SK-N-SH (cell line): ENCODE data around the gene LMF1. TPM values are rescaled to one million over a fixed set of nuclear protein-coding genes. Genes with fewer than 3 reads are reported as not detected.

ENCODE experiments used
- CTCF ChIA-PET: fragments of 300-600, 350-600 bp; formaldehyde crosslinking; extraction: SDS; loops from one replicate; lab custom pipeline; 2021; lab: Yijun Ruan, JAX
- POLR2A ChIA-PET: fragments of 350-600 bp; sonication (Branson Sonifier 250); formaldehyde crosslinking; extraction: SDS; loops from one replicate; lab custom pipeline; 2020; ENCODE audit warnings: antibody characterized with exemption, inconsistent platforms; lab: Yijun Ruan, JAX
- DNase-seq: peaks from one replicate; pipeline ENCODE4 v3.0.0; 2012
- H2AFZ ChIP-seq: fragments of 200-600 bp; sonication (generic); 2 replicates; pipeline ENCODE4 v1.8.1; 2016; ENCODE audit warnings: antibody characterized with exemption, mild to moderate bottlenecking, low read depth
- H3F3A ChIP-seq: fragments of 200-600 bp; sonication (generic); replicated peaks from 2 replicates; pipeline ENCODE3; 2016; ENCODE audit warnings: antibody characterized with exemption, mild to moderate bottlenecking; ENCODE audit not compliant: insufficient read depth
- H3K27ac ChIP-seq, 2 experiments: fragments of 200-500 bp in 1 of 2; fragments of 200-600 bp in 1 of 2; sonication (Bioruptor generic) in 1 of 2; sonication (generic), shearing (Covaris generic) in 1 of 2; 2 replicates each; pipeline versions ENCODE4 v1.5.1 to v1.6.1; 2014 to 2016; ENCODE audit warnings: low read depth in 2 of 2, inconsistent platforms in 1 of 2, low read length in 1 of 2, mild to moderate bottlenecking in 1 of 2, mixed read lengths in 1 of 2
- H3K27me3 ChIP-seq: fragments of 200-600 bp; sonication (generic), shearing (Covaris generic); 2 replicates; pipeline ENCODE4 v1.6.1; 2016; ENCODE audit warnings: mixed run types; ENCODE audit not compliant: insufficient read depth
- H3K36me3 ChIP-seq, 2 experiments: fragments of 200-500 bp in 1 of 2; fragments of 200-600 bp in 1 of 2; sonication (Bioruptor generic) in 1 of 2; sonication (generic) in 1 of 2; replicated peaks in 1 of 2; 2 replicates each; pipeline versions ENCODE3 to v1.5.1; 2014 to 2016; ENCODE audit warnings: low read length in 1 of 2, mild to moderate bottlenecking in 1 of 2; ENCODE audit not compliant: insufficient read depth in 2 of 2, control insufficient read depth in 1 of 2
- H3K4me1 ChIP-seq, 2 experiments: fragments of 200-500 bp in 1 of 2; fragments of 200-600 bp in 1 of 2; sonication (Bioruptor generic) in 1 of 2; sonication (generic), shearing (Covaris generic) in 1 of 2; 2 replicates each; pipeline versions ENCODE4 v1.5.1 to v1.6.1; 2014 to 2016; ENCODE audit warnings: low read depth in 1 of 2, low read length in 1 of 2, mixed run types in 1 of 2; ENCODE audit not compliant: insufficient read depth in 2 of 2, control insufficient read depth in 1 of 2
- H3K4me2 ChIP-seq: fragments of 200-600 bp; sonication (generic), shearing (Covaris generic); 2 replicates; pipeline ENCODE4 v1.6.1; 2017; ENCODE audit warnings: mixed run types
- H3K4me3 ChIP-seq, 2 experiments: fragments of 200-500 bp in 1 of 2; fragments of 200-600 bp in 1 of 2; sonication (Bioruptor generic) in 1 of 2; sonication (generic), shearing (Covaris generic) in 1 of 2; 2 replicates each; pipeline versions ENCODE4 v1.5.1 to v1.8.1; 2014 to 2016; ENCODE audit warnings: low read depth in 2 of 2, inconsistent platforms in 1 of 2, low read length in 1 of 2, mild to moderate bottlenecking in 1 of 2, mixed read lengths in 1 of 2, moderate library complexity in 1 of 2
- H3K79me2 ChIP-seq: fragments of 200-600 bp; sonication (generic); 2 replicates; pipeline ENCODE4 v1.8.1; 2017; ENCODE audit warnings: mild to moderate bottlenecking; ENCODE audit not compliant: insufficient read depth
- H3K9ac ChIP-seq: fragments of 200-600 bp; sonication (generic); 2 replicates; pipeline ENCODE4 v1.6.1; 2017; ENCODE audit warnings: mixed run types
- H3K9me2 ChIP-seq: fragments of 200-600 bp; sonication (generic); 2 replicates; pipeline ENCODE4 v1.6.1; 2017; ENCODE audit warnings: mixed run types
- H3K9me3 ChIP-seq: fragments of 200-600 bp; sonication (generic); 2 replicates; pipeline ENCODE4 v1.6.1; 2017; ENCODE audit warnings: mixed run types, mild to moderate bottlenecking, moderate library complexity
- H4K20me1 ChIP-seq: fragments of 200-600 bp; sonication (generic); 2 replicates; pipeline ENCODE4 v1.6.1; 2017; ENCODE audit warnings: mild to moderate bottlenecking, mixed run types; ENCODE audit not compliant: insufficient read depth
- CHD2 ChIP-seq: fragments of 150-350 bp; IDR thresholded peaks from 2 replicates; pipeline ENCODE4 v1.6.1; 2018; ENCODE audit warnings: low read length; ENCODE audit not compliant: partially characterized antibody
- ELF1 ChIP-seq: IDR thresholded peaks from 2 replicates; pipeline ENCODE4 v1.4.0; 2012
- FOXJ3 ChIP-seq: sonication (generic); formaldehyde crosslinking; IDR thresholded peaks from 2 replicates; pipeline ENCODE4 v1.5.1; 2020; ENCODE audit warnings: mild to moderate bottlenecking, missing genetic modification reagents
- GATA2 ChIP-seq: sonication (generic); formaldehyde crosslinking; IDR thresholded peaks from 2 replicates; pipeline ENCODE4 v1.5.0; 2020; ENCODE audit warnings: mild to moderate bottlenecking, missing genetic modification reagents
- IRF3 ChIP-seq: fragments of 150-350 bp; IDR thresholded peaks from 2 replicates; pipeline ENCODE4 v1.6.1; 2016; ENCODE audit warnings: mild to moderate bottlenecking, low read depth, low read length
- MAX ChIP-seq: IDR thresholded peaks from 2 replicates; pipeline ENCODE4 v1.4.0; 2012; ENCODE audit warnings: low read depth
- MEF2A ChIP-seq: IDR thresholded peaks from 2 replicates; pipeline ENCODE4 v1.4.0; 2012; ENCODE audit warnings: low read depth, borderline replicate concordance
- MXI1 ChIP-seq: IDR thresholded peaks from 2 replicates; pipeline ENCODE4 v1.6.1; 2012; ENCODE audit warnings: mild to moderate bottlenecking, low read depth, low read length, improper control_type of control experiment
- NRF1 ChIP-seq: IDR thresholded peaks from 2 replicates; pipeline ENCODE4 v1.6.1; 2012; ENCODE audit warnings: low read depth, mild to moderate bottlenecking, low read length
- RAD21 ChIP-seq: IDR thresholded peaks from 2 replicates; pipeline ENCODE4 v1.6.1; 2012; ENCODE audit warnings: mild to moderate bottlenecking, low read length
- RXRA ChIP-seq: IDR thresholded peaks from 2 replicates; pipeline ENCODE4 v1.4.0; 2012; ENCODE audit warnings: low read depth, mild to moderate bottlenecking, borderline replicate concordance
- SIN3A ChIP-seq: IDR thresholded peaks from 2 replicates; pipeline ENCODE4 v1.6.1; 2012; ENCODE audit warnings: low read depth, mild to moderate bottlenecking, low read length, moderate library complexity, borderline replicate concordance
- SMC3 ChIP-seq: IDR thresholded peaks from 2 replicates; pipeline ENCODE4 v1.6.1; 2012; ENCODE audit warnings: low read depth, low read length, improper control_type of control experiment
- TCF12 ChIP-seq: IDR thresholded peaks from 2 replicates; pipeline ENCODE4 v1.4.0; 2012
- TEAD4 ChIP-seq: IDR thresholded peaks from 2 replicates; pipeline ENCODE4 v1.4.0; 2012; ENCODE audit warnings: mild to moderate bottlenecking, borderline replicate concordance; ENCODE audit not compliant: insufficient read depth
- USF2 ChIP-seq: fragments of 150-350 bp; IDR thresholded peaks from 2 replicates; pipeline ENCODE4 v1.6.1; 2017; ENCODE audit warnings: antibody characterized with exemption, low read length, low read depth, borderline replicate concordance
- YY1 ChIP-seq: IDR thresholded peaks from 2 replicates; pipeline ENCODE4 v1.4.0; 2012; ENCODE audit warnings: low read depth, mild to moderate bottlenecking
- WGBS: methylation state at CpG from one replicate; pipeline ENCODE4 v1.1.6; 2017; ENCODE audit warnings: low lambda C conversion rate; 5-methylcytosine and 5-hydroxymethylcytosine counted together
- polyA plus RNA-seq, 3 experiments: library from polyadenylated mRNA; depleted of rRNA; stranded (reverse); fragments of >200 nt; gene quantifications; 2 replicates each; pipeline ENCODE4 v1.2.3, GENCODE V29; 2012
- TF ChIP-seq, protein P1 (sequence below): IDR thresholded peaks from 2 replicates; pipeline ENCODE4 v1.6.1; 2012; ENCODE audit warnings: mild to moderate bottlenecking, low read depth, low read length, moderate library complexity
- TF ChIP-seq, protein P2 (sequence below): IDR thresholded peaks from 2 replicates; pipeline ENCODE4 v1.4.0; 2012; ENCODE audit warnings: low read depth, borderline replicate concordance

The LMF1 gene
- polyA plus RNA-seq, 1 of the 3 experiments (the other 2 are of a cell fraction) = 5.7 TPM

- no peak for TF ChIP-seq FOXJ3 (CRISPR knock-in tag)
- TF ChIP-seq USF2 = no peak
- no peak for TF ChIP-seq SMC3
These were observed 104.4 kb downstream of the LMF1 start (continued) for GRCh38 chr16:866252-866896.

GRCh38 chr16:865026-865425 is 105.8 kb downstream of the LMF1 start:
- TF ChIP-seq RAD21 = no peak
- no peak for TF ChIP-seq TEAD4
- TF ChIP-seq GATA2 = no peak
- TF ChIP-seq NRF1 = no peak
- TF ChIP-seq SIN3A = no peak
- no peak for TF ChIP-seq SMC3
- no peak for TF ChIP-seq MAX
- TF ChIP-seq, protein P1, sequence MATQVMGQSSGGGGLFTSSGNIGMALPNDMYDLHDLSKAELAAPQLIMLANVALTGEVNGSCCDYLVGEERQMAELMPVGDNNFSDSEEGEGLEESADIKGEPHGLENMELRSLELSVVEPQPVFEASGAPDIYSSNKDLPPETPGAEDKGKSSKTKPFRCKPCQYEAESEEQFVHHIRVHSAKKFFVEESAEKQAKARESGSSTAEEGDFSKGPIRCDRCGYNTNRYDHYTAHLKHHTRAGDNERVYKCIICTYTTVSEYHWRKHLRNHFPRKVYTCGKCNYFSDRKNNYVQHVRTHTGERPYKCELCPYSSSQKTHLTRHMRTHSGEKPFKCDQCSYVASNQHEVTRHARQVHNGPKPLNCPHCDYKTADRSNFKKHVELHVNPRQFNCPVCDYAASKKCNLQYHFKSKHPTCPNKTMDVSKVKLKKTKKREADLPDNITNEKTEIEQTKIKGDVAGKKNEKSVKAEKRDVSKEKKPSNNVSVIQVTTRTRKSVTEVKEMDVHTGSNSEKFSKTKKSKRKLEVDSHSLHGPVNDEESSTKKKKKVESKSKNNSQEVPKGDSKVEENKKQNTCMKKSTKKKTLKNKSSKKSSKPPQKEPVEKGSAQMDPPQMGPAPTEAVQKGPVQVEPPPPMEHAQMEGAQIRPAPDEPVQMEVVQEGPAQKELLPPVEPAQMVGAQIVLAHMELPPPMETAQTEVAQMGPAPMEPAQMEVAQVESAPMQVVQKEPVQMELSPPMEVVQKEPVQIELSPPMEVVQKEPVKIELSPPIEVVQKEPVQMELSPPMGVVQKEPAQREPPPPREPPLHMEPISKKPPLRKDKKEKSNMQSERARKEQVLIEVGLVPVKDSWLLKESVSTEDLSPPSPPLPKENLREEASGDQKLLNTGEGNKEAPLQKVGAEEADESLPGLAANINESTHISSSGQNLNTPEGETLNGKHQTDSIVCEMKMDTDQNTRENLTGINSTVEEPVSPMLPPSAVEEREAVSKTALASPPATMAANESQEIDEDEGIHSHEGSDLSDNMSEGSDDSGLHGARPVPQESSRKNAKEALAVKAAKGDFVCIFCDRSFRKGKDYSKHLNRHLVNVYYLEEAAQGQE = no peak
- TF ChIP-seq, protein P2, sequence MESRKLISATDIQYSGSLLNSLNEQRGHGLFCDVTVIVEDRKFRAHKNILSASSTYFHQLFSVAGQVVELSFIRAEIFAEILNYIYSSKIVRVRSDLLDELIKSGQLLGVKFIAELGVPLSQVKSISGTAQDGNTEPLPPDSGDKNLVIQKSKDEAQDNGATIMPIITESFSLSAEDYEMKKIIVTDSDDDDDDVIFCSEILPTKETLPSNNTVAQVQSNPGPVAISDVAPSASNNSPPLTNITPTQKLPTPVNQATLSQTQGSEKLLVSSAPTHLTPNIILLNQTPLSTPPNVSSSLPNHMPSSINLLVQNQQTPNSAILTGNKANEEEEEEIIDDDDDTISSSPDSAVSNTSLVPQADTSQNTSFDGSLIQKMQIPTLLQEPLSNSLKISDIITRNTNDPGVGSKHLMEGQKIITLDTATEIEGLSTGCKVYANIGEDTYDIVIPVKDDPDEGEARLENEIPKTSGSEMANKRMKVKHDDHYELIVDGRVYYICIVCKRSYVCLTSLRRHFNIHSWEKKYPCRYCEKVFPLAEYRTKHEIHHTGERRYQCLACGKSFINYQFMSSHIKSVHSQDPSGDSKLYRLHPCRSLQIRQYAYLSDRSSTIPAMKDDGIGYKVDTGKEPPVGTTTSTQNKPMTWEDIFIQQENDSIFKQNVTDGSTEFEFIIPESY = no peak
- TF ChIP-seq ELF1 = no peak
- TF ChIP-seq USF2 = no peak
- TF ChIP-seq MEF2A = no peak
- TF ChIP-seq TCF12 = no peak
- TF ChIP-seq CHD2 = no peak
- TF ChIP-seq YY1 = no peak
- TF ChIP-seq RXRA = no peak
- no peak for TF ChIP-seq IRF3
- TF ChIP-seq MXI1 = no peak
- CTCF ChIA-PET = no interaction called here
- no peak overlapping the region for H2AFZ ChIP-seq

More at GRCh38 chr16:865026-865425, 105.8 kb downstream of the LMF1 start:
- Histone ChIP-seq H3K27ac (no peak overlapping the region), H3K27me3 (no peaks in the 10 kb centered on the region), H3K4me1 (no peaks in the 10 kb centered on the region), H3K4me3 (no peak overlapping the region), H3K9me3 (no peaks in the 10 kb centered on the region), H3K4me2 (no peak overlapping the region), H3K9me2 (no peaks in the 10 kb centered on the region), H3K36me3 (no peaks in the 10 kb centered on the region), H3K79me2 (no peaks in the 10 kb centered on the region), H3F3A (no peaks in the 10 kb centered on the region), H4K20me1 (no peaks in the 10 kb centered on the region), H3K9ac (no peak overlapping the region)
- no peak for DNase-seq
- 65% methylated on average over 5 of the region's 5 CpGs for WGBS
- POLR2A ChIA-PET = no interaction called here
